ENCODE measurements around the gene UGGT1. TPM values are rescaled to one million over a fixed set of nuclear protein-coding genes. Genes with fewer than 3 reads are reported as not detected.

The UGGT1 gene
- total RNA-seq, 6 experiments from 2014 or later: 31.4 to 96.5 (median 41.4) TPM

DNA sequence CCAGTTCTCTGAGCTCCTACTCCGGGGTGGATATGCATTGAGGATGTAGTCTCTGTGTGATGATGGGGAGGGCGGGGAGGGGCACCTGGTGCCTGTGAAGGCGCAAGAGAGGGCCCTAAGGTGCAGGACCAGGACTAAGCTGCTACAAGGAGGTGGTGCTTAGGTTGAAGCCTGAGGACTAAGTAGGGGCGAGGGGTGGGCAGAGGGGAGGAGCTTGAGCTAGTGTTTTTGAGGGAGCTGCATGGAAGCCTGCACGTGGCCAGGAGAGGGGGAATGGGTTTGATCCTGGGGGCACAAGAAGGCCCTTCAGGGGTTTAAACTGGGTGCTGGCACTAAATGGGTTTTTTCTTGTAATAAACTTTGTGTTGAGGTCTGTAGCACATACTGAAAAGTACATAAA lies 105.0 kb downstream of the UGGT1 start:
- H3K27me3 ChIP-seq: no peaks in the 10 kb centered on the region
- no peak overlapping the region for H3K4me3 ChIP-seq
- intact Hi-C loops (cut with DNase I): no loop called here
- TF ChIP-seq, protein P1, sequence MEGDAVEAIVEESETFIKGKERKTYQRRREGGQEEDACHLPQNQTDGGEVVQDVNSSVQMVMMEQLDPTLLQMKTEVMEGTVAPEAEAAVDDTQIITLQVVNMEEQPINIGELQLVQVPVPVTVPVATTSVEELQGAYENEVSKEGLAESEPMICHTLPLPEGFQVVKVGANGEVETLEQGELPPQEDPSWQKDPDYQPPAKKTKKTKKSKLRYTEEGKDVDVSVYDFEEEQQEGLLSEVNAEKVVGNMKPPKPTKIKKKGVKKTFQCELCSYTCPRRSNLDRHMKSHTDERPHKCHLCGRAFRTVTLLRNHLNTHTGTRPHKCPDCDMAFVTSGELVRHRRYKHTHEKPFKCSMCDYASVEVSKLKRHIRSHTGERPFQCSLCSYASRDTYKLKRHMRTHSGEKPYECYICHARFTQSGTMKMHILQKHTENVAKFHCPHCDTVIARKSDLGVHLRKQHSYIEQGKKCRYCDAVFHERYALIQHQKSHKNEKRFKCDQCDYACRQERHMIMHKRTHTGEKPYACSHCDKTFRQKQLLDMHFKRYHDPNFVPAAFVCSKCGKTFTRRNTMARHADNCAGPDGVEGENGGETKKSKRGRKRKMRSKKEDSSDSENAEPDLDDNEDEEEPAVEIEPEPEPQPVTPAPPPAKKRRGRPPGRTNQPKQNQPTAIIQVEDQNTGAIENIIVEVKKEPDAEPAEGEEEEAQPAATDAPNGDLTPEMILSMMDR (IDR thresholded peaks at IDR 0.05): no peak
- no peak for TF ChIP-seq POLR2A (IDR thresholded peaks at IDR 0.05)
- H3K9me3 ChIP-seq: no peaks in the 10 kb centered on the region
- peak overlapping the region in 1 of 3 donors; percentile 57 for H3K27ac ChIP-seq
- no peak for DNase-seq
- peaks cover 0 to 2% (median 0%) of the 10 kb centered on the region in 4 donors for H3K36me3 ChIP-seq
- ATAC-seq: peak in 3 of 4 donors; percentile 10 to 26 (median 20)
- 67% methylated on average over 3 of the region's 5 CpGs for WGBS (ENCODE audit: insufficient coverage, low coverage, low lambda C conversion rate, missing lambda C conversion rate)
- H3K4me1 ChIP-seq: peaks cover 0 to 14% (median 6%) of the 10 kb centered on the region in 4 donors

DNA sequence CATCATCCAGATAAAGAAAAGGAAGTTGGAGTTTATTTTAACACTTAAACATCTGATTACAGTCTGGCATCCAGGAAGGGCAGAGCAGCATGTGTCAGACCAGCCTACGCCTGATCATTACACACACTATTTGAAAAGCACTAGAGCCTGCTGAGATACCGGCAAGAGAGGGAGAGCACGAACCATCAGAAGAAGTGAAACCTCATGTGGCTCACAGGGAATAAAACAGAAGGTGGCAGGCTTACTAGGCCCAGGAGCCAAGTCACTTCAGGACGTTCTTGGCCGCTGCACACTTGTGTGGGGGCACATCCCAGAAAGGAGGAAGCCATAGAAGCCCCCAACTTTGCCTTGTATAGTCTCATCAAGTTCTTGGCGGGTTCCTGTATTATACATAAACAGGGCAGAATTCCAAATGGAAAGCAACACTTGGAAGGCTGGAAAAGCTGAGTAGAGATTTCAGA lies 105.5 kb downstream of the UGGT1 start:
- no peak for DNase-seq
- no peak for TF ChIP-seq POLR2A (IDR thresholded peaks at IDR 0.05)
- TF ChIP-seq, protein P1 (IDR thresholded peaks at IDR 0.05): no peak
- Histone ChIP-seq H3K27me3 (no peaks in the 10 kb centered on the region), H3K9me3 (no peaks in the 10 kb centered on the region), H3K27ac (no peak overlapping the region), H3K4me1 (peaks cover 0 to 14% (median 6%) of the 10 kb centered on the region in 4 donors), H3K4me3 (no peak overlapping the region), H3K36me3 (peaks cover 0 to 2% (median 0%) of the 10 kb centered on the region in 4 donors)
- intact Hi-C loops (cut with DNase I): no loop called here
- WGBS (ENCODE audit: insufficient coverage, low coverage, low lambda C conversion rate, missing lambda C conversion rate): 71% methylated on average over 6 of the region's 6 CpGs
- peak; percentile 24 to 72 (median 28) for ATAC-seq

DNA sequence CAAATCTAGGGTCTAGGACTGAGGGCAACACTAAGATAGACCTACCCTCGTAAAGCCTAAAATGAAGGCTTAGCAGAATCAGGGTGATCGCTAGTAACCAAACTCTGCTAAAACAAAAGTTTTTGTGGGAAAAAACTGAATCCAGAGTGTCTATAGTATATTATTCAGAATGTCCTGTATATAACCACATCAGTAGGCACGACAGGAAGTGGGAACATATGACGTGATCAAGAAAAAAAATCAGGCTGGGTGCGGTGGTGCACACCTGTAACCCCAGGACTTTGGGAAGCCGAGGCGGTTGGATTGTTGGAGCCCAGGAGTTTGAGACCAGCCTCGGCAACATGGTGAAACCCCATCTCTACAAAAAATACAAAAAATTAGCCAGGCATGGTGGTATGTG lies 106.1 kb downstream of the UGGT1 start:
- H3K4me1 ChIP-seq: peaks cover 0 to 14% (median 6%) of the 10 kb centered on the region in 4 donors
- H3K9me3 ChIP-seq: no peaks in the 10 kb centered on the region
- H3K27me3 ChIP-seq: no peaks in the 10 kb centered on the region
- no peak overlapping the region for H3K27ac ChIP-seq
- 82% methylated on average over 7 of the region's 8 CpGs for WGBS (ENCODE audit: insufficient coverage, low coverage, low lambda C conversion rate, missing lambda C conversion rate)
- TF ChIP-seq POLR2A (IDR thresholded peaks at IDR 0.05): no peak
- TF ChIP-seq, protein P1 (IDR thresholded peaks at IDR 0.05): no peak
- no peak overlapping the region for H3K4me3 ChIP-seq
- no peak for DNase-seq
- ATAC-seq: no peak
- peaks cover 0 to 2% (median 0%) of the 10 kb centered on the region in 4 donors for H3K36me3 ChIP-seq
- intact Hi-C loops (cut with DNase I): no loop called here

DNA sequence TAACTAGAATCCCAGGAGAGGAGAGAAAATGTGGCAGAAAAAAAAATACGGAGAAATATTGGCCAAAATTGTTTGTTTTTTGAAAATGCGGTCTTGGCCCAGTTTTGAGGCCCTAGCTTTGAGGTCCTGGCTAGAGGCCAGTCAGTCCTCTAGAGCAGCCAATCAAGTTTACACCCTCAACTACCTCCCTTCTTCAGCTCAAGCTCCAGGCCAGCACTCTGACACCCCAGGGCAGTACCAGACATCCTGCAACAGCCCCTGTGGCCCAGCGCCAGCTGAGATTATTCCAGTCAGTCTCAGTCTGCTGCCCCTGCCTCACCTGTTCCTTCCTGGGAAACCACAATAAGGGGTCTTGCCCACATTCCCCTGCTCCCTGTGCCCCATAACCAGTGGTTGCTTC lies 107.7 kb downstream of the UGGT1 start:
- ATAC-seq: peak in 1 of 4 donors; percentile 26
- intact Hi-C loops (cut with DNase I): no loop called here
- Histone ChIP-seq H3K9me3 (no peaks in the 10 kb centered on the region), H3K4me1 (peaks cover 0 to 14% (median 6%) of the 10 kb centered on the region in 4 donors), H3K27me3 (no peaks in the 10 kb centered on the region), H3K4me3 (no peak overlapping the region), H3K27ac (no peak overlapping the region), H3K36me3 (no peaks in the 10 kb centered on the region)
- WGBS (ENCODE audit: insufficient coverage, low coverage, low lambda C conversion rate, missing lambda C conversion rate): 85% methylated on average over 2 of the region's 3 CpGs
- TF ChIP-seq, protein P1 (IDR thresholded peaks at IDR 0.05): no peak
- TF ChIP-seq POLR2A (IDR thresholded peaks at IDR 0.05): no peak
- no peak for DNase-seq
